ENCODE data around the gene ZNF451.

DNA sequence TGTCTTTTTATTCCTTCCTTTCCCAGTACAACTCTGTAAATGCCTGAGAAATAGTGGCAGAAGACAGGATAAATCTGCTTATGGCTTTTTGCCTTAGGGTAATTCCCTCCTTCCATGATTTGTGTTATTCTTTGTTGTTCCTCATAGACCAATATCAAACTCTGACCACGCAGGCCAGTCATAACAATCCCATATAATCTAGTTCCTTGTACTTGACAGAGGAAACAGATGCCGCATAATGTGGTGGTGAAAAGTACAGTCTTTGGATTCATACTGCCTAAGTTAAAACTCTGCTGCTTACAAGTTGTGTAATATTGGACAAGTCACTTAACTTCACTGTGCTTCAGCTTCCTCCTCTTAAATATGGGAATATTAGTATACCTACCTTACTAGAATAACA lies 74.0 kb downstream of the ZNF451 start:
- TF ChIP-seq, protein P1, sequence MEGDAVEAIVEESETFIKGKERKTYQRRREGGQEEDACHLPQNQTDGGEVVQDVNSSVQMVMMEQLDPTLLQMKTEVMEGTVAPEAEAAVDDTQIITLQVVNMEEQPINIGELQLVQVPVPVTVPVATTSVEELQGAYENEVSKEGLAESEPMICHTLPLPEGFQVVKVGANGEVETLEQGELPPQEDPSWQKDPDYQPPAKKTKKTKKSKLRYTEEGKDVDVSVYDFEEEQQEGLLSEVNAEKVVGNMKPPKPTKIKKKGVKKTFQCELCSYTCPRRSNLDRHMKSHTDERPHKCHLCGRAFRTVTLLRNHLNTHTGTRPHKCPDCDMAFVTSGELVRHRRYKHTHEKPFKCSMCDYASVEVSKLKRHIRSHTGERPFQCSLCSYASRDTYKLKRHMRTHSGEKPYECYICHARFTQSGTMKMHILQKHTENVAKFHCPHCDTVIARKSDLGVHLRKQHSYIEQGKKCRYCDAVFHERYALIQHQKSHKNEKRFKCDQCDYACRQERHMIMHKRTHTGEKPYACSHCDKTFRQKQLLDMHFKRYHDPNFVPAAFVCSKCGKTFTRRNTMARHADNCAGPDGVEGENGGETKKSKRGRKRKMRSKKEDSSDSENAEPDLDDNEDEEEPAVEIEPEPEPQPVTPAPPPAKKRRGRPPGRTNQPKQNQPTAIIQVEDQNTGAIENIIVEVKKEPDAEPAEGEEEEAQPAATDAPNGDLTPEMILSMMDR (IDR thresholded peaks at IDR 0.05): no peak
- TF ChIP-seq EZH2 (IDR thresholded peaks at IDR 0.05; ENCODE audit: borderline replicate concordance, insufficient read depth, low read depth, low read length, poor library complexity, severe bottlenecking): no peak

Data from B cell (primary cell).